Spleen (tissue), 7 donors: Measurements from ENCODE around the gene ZNF331.

Experiments
- CTCF ChIP-seq, 11 experiments: fragments of 200-600 bp in 7 of 11; fragments of 450-650 bp in 4 of 11; sonication (generic) in 4 of 11; IDR thresholded peaks in 8 of 11; conservative IDR thresholded peaks in 3 of 11; 1 replicate in 7 of 11; 2 replicates in 4 of 11; pipeline versions ENCODE4 v1.4.0 to v1.8.0; 2016 to 2021; ENCODE audit warnings: antibody characterized with exemption in 11 of 11, inconsistent platforms in 4 of 11, mild to moderate bottlenecking in 1 of 11
- POLR2A ChIP-seq, 3 donors: fragments of 450-650 bp; IDR thresholded peaks; one replicate each; pipeline ENCODE4 v1.5.1; 2017; ENCODE audit warnings: antibody characterized with exemption in 3 of 3, mild to moderate bottlenecking in 1 of 3
- donor health status: DM: no; HTN: no; CAD: no; lungs with moderate emphysema.
- donor health status: DM: no; HTN: no; CAD: no.
- donor health status: DM: no; HTN: no; CAD: no.

- TF ChIP-seq CTCF (IDR thresholded peaks at IDR 0.05 in 8 of 11, conservative IDR thresholded peaks at IDR 0.05 in 3 of 11) (no peak), POLR2A (IDR thresholded peaks at IDR 0.05) (no peak)
These were observed 17.4 kb downstream of the ZNF331 start for GRCh38 chr19:53555352-53555751.
